Measurements from ENCODE around the gene ARID1B.

DNA sequence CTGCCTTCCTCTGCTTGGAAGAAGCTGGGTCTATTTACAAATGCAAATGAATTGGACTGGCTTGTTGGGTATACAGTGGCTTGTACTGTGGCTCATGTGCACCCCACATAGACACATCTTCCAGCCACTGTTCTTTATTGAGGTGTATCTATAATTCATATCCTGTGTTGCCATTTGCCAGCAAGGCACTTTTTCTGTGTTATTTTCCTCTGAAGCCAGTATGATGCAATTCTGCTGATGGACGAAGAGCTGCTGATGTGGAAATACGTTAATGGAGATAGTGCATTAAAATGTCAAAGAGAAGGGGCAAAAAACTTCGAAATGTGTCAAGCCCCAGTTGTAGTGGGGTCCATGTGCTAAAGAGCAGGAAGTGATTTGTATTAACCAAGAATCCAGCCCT lies 378.6 kb downstream of the ARID1B start:
- TF ChIP-seq GATA3 (IDR thresholded peaks at IDR 0.05; ENCODE audit: low read depth, low read length) (no peak), GATA2 (IDR thresholded peaks at IDR 0.05; ENCODE audit: low read depth, low read length) (no peak)
